Measurements from ENCODE around the gene POC1A.

- TF ChIP-seq, protein P1, sequence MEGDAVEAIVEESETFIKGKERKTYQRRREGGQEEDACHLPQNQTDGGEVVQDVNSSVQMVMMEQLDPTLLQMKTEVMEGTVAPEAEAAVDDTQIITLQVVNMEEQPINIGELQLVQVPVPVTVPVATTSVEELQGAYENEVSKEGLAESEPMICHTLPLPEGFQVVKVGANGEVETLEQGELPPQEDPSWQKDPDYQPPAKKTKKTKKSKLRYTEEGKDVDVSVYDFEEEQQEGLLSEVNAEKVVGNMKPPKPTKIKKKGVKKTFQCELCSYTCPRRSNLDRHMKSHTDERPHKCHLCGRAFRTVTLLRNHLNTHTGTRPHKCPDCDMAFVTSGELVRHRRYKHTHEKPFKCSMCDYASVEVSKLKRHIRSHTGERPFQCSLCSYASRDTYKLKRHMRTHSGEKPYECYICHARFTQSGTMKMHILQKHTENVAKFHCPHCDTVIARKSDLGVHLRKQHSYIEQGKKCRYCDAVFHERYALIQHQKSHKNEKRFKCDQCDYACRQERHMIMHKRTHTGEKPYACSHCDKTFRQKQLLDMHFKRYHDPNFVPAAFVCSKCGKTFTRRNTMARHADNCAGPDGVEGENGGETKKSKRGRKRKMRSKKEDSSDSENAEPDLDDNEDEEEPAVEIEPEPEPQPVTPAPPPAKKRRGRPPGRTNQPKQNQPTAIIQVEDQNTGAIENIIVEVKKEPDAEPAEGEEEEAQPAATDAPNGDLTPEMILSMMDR (conservative IDR thresholded peaks at IDR 0.05 in 1 of 2, IDR thresholded peaks at IDR 0.05 in 1 of 2; ENCODE audit: low read depth in 1 of 2, low read length in 2 of 2) = no peak
- TF ChIP-seq EZH2 (IDR thresholded peaks at IDR 0.05; ENCODE audit: low read length, missing control alignments) = no peak
Observed at GRCh38 chr3:52184690-52185089, 30.5 kb upstream of the POC1A start.

Data from fibroblast of lung (primary cell).